HEK293 (cell line): Measurements from ENCODE around the gene VPS9D1.

ENCODE experiments used
- CTCF ChIA-PET: fragments of 350-600 bp; formaldehyde crosslinking; extraction: SDS; loops from one replicate; lab custom pipeline; 2021; ENCODE audit warnings: antibody characterized with exemption; lab: Yijun Ruan, JAX
- POLR2A ChIA-PET: fragments of 300-600 bp; formaldehyde crosslinking; extraction: SDS; loops from one replicate; lab custom pipeline; 2020; ENCODE audit warnings: antibody characterized with exemption, inconsistent platforms; lab: Yijun Ruan, JAX
- H3K27ac ChIP-seq: fragments of 200-500 bp; sonication (Bioruptor generic); 2 replicates; pipeline ENCODE4 v1.5.1; 2014; ENCODE audit warnings: low read depth, low read length, control low read depth, inconsistent platforms; ENCODE audit errors: extremely low read depth
- H3K36me3 ChIP-seq, 2 experiments: fragments of 200-500 bp in 1 of 2; sonication (Bioruptor generic) in 1 of 2; 1 replicate in 1 of 2; 2 replicates in 1 of 2; pipeline ENCODE4 v1.5.1; 2014 to 2017; ENCODE audit warnings: inconsistent platforms in 2 of 2, low read length in 2 of 2; ENCODE audit not compliant: control insufficient read depth in 2 of 2, insufficient read depth in 1 of 2
- H3K4me1 ChIP-seq: fragments of 200-500 bp; sonication (Bioruptor generic); 2 replicates; pipeline ENCODE4 v1.5.1; 2014; ENCODE audit warnings: mild to moderate bottlenecking, low read length, inconsistent platforms; ENCODE audit not compliant: control insufficient read depth, insufficient read depth
- H3K4me3 ChIP-seq: 2 replicates; pipeline ENCODE4 v1.5.1; 2011; ENCODE audit warnings: low read depth, mild to moderate bottlenecking, control low read depth, low read length, moderate library complexity
- H3K9me3 ChIP-seq: fragments of 200-500 bp; sonication (Bioruptor generic); 2 replicates; pipeline ENCODE4 v1.5.1; 2014; ENCODE audit warnings: low read depth, low read length, inconsistent platforms; ENCODE audit not compliant: control insufficient read depth, insufficient read depth
- BCL11A ChIP-seq: fragments of 450-650 bp; formaldehyde crosslinking; IDR thresholded peaks from 2 replicates; pipeline ENCODE4 v1.5.1; 2016; ENCODE audit warnings: low read depth, missing biosample characterization, missing genetic modification characterization
- GLI2 ChIP-seq: fragments of 450-650 bp; formaldehyde crosslinking; IDR thresholded peaks from 2 replicates; pipeline ENCODE4; 2017; ENCODE audit warnings: missing biosample characterization, missing genetic modification characterization, low read depth, borderline replicate concordance
- GLIS1 ChIP-seq: fragments of 450-650 bp; formaldehyde crosslinking; IDR thresholded peaks from 2 replicates; pipeline ENCODE4 v1.5.1; 2016; ENCODE audit warnings: missing biosample characterization, missing genetic modification characterization
- HOXA7 ChIP-seq: sonication (generic); formaldehyde crosslinking; IDR thresholded peaks from 2 replicates; pipeline ENCODE4 v1.8.1; 2022; ENCODE audit warnings: missing genetic modification reagents, borderline replicate concordance
- KLF1 ChIP-seq: fragments of 450-650 bp; formaldehyde crosslinking; IDR thresholded peaks from 2 replicates; pipeline ENCODE4 v1.5.1; 2016; ENCODE audit warnings: missing biosample characterization, missing genetic modification characterization
- SALL2 ChIP-seq: fragments of 450-650 bp; formaldehyde crosslinking; IDR thresholded peaks from 2 replicates; pipeline ENCODE4 v1.5.0; 2017; ENCODE audit warnings: missing biosample characterization, mild to moderate bottlenecking, missing genetic modification characterization, borderline replicate concordance
- SP2 ChIP-seq: fragments of 450-650 bp; formaldehyde crosslinking; IDR thresholded peaks from 2 replicates; pipeline ENCODE4 v1.5.1; 2016; ENCODE audit warnings: missing biosample characterization, missing genetic modification characterization
- ZBTB21 ChIP-seq: fragments of 450-650 bp; formaldehyde crosslinking; IDR thresholded peaks from 2 replicates; pipeline ENCODE4 v1.5.1; 2017; ENCODE audit warnings: missing biosample characterization, missing genetic modification characterization
- ZFHX2 ChIP-seq: fragments of 450-650 bp; formaldehyde crosslinking; conservative IDR thresholded peaks from 2 replicates; pipeline ENCODE4 v1.5.1; 2016; ENCODE audit warnings: missing biosample characterization, missing genetic modification characterization
- ZFP69B ChIP-seq: fragments of 450-650 bp; formaldehyde crosslinking; IDR thresholded peaks from 2 replicates; pipeline ENCODE4 v1.5.1; 2016; ENCODE audit warnings: missing biosample characterization, missing genetic modification characterization
- ZNF138 ChIP-seq: fragments of 450-650 bp; formaldehyde crosslinking; IDR thresholded peaks from 2 replicates; pipeline ENCODE4 v1.5.1; 2016; ENCODE audit warnings: missing biosample characterization, missing genetic modification characterization, borderline replicate concordance
- ZNF155 ChIP-seq: fragments of 450-650 bp; formaldehyde crosslinking; IDR thresholded peaks from 2 replicates; pipeline ENCODE4 v1.5.1; 2016; ENCODE audit warnings: missing biosample characterization, missing genetic modification characterization
- ZNF174 ChIP-seq: fragments of 450-650 bp; formaldehyde crosslinking; IDR thresholded peaks from 2 replicates; pipeline ENCODE4 v1.5.0; 2017; ENCODE audit warnings: missing biosample characterization, mild to moderate bottlenecking, missing genetic modification characterization
- ZNF2 ChIP-seq: fragments of 450-650 bp; formaldehyde crosslinking; IDR thresholded peaks from 2 replicates; pipeline ENCODE4 v1.5.1; 2016; ENCODE audit warnings: missing biosample characterization, missing genetic modification characterization
- ZNF214 ChIP-seq: fragments of 450-650 bp; formaldehyde crosslinking; IDR thresholded peaks from 2 replicates; pipeline ENCODE4 v1.5.1; 2017; ENCODE audit warnings: missing biosample characterization, mild to moderate bottlenecking, missing genetic modification characterization, borderline replicate concordance
- ZNF354C ChIP-seq: fragments of 450-650 bp; formaldehyde crosslinking; IDR thresholded peaks from 2 replicates; pipeline ENCODE4 v1.5.1; 2016; ENCODE audit warnings: missing biosample characterization, missing genetic modification characterization, low read depth, borderline replicate concordance
- ZNF521 ChIP-seq: fragments of 450-650 bp; formaldehyde crosslinking; IDR thresholded peaks from 2 replicates; pipeline ENCODE4 v1.5.1; 2017; ENCODE audit warnings: missing biosample characterization, mild to moderate bottlenecking, missing genetic modification characterization
- ZNF530 ChIP-seq: fragments of 450-650 bp; formaldehyde crosslinking; IDR thresholded peaks from 2 replicates; pipeline ENCODE4 v1.5.1; 2016; ENCODE audit warnings: low read depth, missing biosample characterization, missing genetic modification characterization
- ZNF544 ChIP-seq: fragments of 450-650 bp; formaldehyde crosslinking; IDR thresholded peaks from 2 replicates; pipeline ENCODE4 v1.5.0; 2017; ENCODE audit warnings: missing biosample characterization, missing genetic modification characterization
- ZNF621 ChIP-seq: fragments of 450-650 bp; formaldehyde crosslinking; IDR thresholded peaks from 2 replicates; pipeline ENCODE4 v1.5.1; 2017; ENCODE audit warnings: missing biosample characterization, missing genetic modification characterization
- ZNF837 ChIP-seq: fragments of 450-650 bp; formaldehyde crosslinking; IDR thresholded peaks from 2 replicates; pipeline ENCODE4 v1.5.1; 2016; ENCODE audit warnings: missing biosample characterization, missing genetic modification characterization
- ZSCAN30 ChIP-seq: fragments of 450-650 bp; IDR thresholded peaks from 2 replicates; pipeline ENCODE4 v1.5.1; 2018; ENCODE audit warnings: missing biosample characterization, mild to moderate bottlenecking, missing genetic modification characterization, moderate library complexity
- TF ChIP-seq, protein P1 (sequence below): fragments of 450-650 bp; formaldehyde crosslinking; IDR thresholded peaks from 2 replicates; pipeline ENCODE4 v1.5.1; 2016; ENCODE audit warnings: missing biosample characterization, missing genetic modification characterization
- TF ChIP-seq, protein P2 (sequence below): fragments of 450-650 bp; formaldehyde crosslinking; optimal IDR thresholded peaks from 2 replicates; pipeline ENCODE3; 2016; ENCODE audit warnings: missing biosample characterization, mild to moderate bottlenecking, missing genetic modification characterization
- TF ChIP-seq, protein P3 (sequence below): fragments of 450-650 bp; formaldehyde crosslinking; IDR thresholded peaks from 2 replicates; pipeline ENCODE4 v1.5.1; 2017; ENCODE audit warnings: missing biosample characterization, mild to moderate bottlenecking, missing genetic modification characterization, moderate library complexity

The VPS9D1 gene

DNA sequence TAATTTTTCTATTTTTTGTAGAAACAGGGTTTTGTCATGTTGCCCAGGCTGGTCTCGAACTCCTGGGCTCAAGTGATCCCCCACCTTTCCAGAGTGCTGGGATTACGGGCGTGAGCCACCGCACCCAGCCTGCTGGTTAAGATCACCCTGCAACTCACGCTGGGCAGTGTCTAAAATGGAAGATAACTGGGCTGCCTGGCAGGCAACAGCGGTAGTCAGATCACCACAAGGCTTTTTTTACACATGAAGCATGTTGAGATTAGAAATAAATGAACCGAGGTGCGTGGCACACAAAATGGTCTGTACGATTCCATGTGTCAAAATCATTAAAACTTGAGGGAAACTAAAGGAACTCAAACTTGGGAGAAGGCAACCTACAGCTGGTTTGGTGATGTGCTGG is 27.4 kb upstream of the VPS9D1 start:
- CTCF ChIA-PET = interaction anchor here (1.0 kb wide), 1 partner anchor 9 kb away, joined by 3 read pairs; no protein-coding TSS in a partner anchor
- Histone ChIP-seq H3K4me3 (no peak overlapping the region), H3K9me3 (no peaks in the 10 kb centered on the region), H3K27ac (no peak overlapping the region), H3K36me3 (peaks cover 41 to 96% of the 10 kb centered on the region in 2 experiments; a peak in 2 of 3 replicates), H3K4me1 (no peaks in the 10 kb centered on the region)
- POLR2A ChIA-PET = no interaction called here
- TF ChIP-seq ZNF174 (tag by site-specific recombination) = no peak
- no peak for TF ChIP-seq ZFHX2 (tag by site-specific recombination)
- TF ChIP-seq ZSCAN30 (tag by site-specific recombination) = no peak
- no peak for TF ChIP-seq ZNF837
- no peak for TF ChIP-seq ZNF354C (tag by site-specific recombination)
- TF ChIP-seq, all 188 proteins: peak for 0

DNA sequence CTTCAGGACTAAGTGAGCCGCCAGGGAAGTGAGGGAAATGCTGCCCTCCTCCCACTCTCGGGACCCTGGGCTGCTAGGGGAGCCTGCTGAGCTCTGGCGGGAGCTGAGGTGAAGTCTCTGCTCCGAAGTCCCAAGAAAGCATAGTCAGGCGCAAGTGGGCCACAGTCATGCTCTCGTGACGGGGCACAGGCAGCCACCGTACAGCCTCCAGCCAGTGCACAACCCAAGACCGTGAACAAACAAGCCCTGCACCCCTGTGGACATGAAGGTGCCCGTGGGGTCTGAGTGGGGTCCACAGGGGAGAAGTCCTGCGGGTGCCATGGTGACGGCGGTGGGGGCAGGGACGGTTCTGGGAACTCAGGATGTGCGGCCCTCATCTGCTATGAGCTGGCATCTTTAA is 25.3 kb upstream of the VPS9D1 start:
- no peaks in the 10 kb centered on the region for H3K4me1 ChIP-seq
- no peak overlapping the region for H3K4me3 ChIP-seq
- no peak overlapping the region for H3K27ac ChIP-seq
- CTCF ChIA-PET = no interaction called here
- POLR2A ChIA-PET = no interaction called here
- TF ChIP-seq BCL11A = no peak
- TF ChIP-seq GLI2 (tag by site-specific recombination) = no peak
- no peak for TF ChIP-seq SALL2
- TF ChIP-seq ZNF2 = no peak
- no peak for TF ChIP-seq ZNF544 (tag by site-specific recombination)
- no peak for TF ChIP-seq ZNF214 (tag by site-specific recombination)
- TF ChIP-seq, protein P1, sequence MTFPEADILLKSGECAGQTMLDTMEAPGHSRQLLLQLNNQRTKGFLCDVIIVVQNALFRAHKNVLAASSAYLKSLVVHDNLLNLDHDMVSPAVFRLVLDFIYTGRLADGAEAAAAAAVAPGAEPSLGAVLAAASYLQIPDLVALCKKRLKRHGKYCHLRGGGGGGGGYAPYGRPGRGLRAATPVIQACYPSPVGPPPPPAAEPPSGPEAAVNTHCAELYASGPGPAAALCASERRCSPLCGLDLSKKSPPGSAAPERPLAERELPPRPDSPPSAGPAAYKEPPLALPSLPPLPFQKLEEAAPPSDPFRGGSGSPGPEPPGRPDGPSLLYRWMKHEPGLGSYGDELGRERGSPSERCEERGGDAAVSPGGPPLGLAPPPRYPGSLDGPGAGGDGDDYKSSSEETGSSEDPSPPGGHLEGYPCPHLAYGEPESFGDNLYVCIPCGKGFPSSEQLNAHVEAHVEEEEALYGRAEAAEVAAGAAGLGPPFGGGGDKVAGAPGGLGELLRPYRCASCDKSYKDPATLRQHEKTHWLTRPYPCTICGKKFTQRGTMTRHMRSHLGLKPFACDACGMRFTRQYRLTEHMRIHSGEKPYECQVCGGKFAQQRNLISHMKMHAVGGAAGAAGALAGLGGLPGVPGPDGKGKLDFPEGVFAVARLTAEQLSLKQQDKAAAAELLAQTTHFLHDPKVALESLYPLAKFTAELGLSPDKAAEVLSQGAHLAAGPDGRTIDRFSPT (tag by site-specific recombination) = no peak
- TF ChIP-seq ZNF530 = no peak
- TF ChIP-seq, protein P2, sequence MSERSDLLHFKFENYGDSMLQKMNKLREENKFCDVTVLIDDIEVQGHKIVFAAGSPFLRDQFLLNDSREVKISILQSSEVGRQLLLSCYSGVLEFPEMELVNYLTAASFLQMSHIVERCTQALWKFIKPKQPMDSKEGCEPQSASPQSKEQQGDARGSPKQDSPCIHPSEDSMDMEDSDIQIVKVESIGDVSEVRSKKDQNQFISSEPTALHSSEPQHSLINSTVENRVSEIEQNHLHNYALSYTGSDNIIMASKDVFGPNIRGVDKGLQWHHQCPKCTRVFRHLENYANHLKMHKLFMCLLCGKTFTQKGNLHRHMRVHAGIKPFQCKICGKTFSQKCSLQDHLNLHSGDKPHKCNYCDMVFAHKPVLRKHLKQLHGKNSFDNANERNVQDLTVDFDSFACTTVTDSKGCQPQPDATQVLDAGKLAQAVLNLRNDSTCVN (tag by site-specific recombination) = no peak
- TF ChIP-seq ZBTB21 (tag by site-specific recombination) = no peak
- no peak for TF ChIP-seq ZNF621 (tag by site-specific recombination)
- no peak for TF ChIP-seq ZNF155 (tag by site-specific recombination)
- no peak for TF ChIP-seq ZFP69B (tag by site-specific recombination)
- H3K36me3 ChIP-seq = peaks cover 46 to 95% of the 10 kb centered on the region in 2 experiments; a peak in 2 of 3 replicates
- H3K9me3 ChIP-seq = no peaks in the 10 kb centered on the region

DNA sequence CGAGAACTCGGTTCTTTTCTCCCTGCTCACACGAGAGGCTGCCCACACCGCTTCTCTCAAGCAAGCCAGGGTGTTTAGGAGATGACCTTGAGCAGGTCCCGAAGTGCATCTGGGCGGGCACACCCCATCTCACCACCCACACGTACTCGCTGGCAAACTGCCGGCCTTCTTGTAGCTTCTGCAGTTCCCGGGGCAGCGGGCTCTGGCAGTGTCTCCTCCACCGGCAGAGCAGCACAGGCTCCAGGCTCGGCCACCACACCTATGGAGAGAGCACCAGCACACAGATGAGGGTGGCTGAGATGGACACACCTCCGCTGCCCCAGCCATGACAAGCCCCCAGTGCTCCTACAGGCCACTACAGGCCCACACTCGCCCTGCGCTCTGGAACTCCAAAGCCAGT is 24.1 kb upstream of the VPS9D1 start:
- ChIA-PET CTCF (interaction anchor here (1.9 kb wide), 1 partner anchor 39 kb away, joined by 6 read pairs; no protein-coding TSS in a partner anchor), POLR2A (no interaction called here)

More for the DNA sequence above, 24.1 kb upstream of the VPS9D1 start:
- peaks cover 45 to 96% of the 10 kb centered on the region in 2 experiments; a peak in 2 of 3 replicates for H3K36me3 ChIP-seq
- H3K9me3 ChIP-seq = no peaks in the 10 kb centered on the region
- TF ChIP-seq ZNF138 (tag by site-specific recombination) (no peak), GLI2 (tag by site-specific recombination) (no peak), SP2 (tag by site-specific recombination) (no peak), KLF1 (no peak), HOXA7 (CRISPR knock-in tag) (no peak), ZNF521 (tag by site-specific recombination) (no peak), GLIS1 (tag by site-specific recombination) (no peak)
- TF ChIP-seq, protein P3, sequence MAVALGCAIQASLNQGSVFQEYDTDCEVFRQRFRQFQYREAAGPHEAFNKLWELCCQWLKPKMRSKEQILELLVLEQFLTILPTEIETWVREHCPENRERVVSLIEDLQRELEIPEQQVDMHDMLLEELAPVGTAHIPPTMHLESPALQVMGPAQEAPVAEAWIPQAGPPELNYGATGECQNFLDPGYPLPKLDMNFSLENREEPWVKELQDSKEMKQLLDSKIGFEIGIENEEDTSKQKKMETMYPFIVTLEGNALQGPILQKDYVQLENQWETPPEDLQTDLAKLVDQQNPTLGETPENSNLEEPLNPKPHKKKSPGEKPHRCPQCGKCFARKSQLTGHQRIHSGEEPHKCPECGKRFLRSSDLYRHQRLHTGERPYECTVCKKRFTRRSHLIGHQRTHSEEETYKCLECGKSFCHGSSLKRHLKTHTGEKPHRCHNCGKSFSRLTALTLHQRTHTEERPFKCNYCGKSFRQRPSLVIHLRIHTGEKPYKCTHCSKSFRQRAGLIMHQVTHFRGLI (tag by site-specific recombination) = no peak
- TF ChIP-seq, protein P1 (tag by site-specific recombination) = no peak
- H3K27ac ChIP-seq = no peak overlapping the region
- no peak overlapping the region for H3K4me3 ChIP-seq
- no peaks in the 10 kb centered on the region for H3K4me1 ChIP-seq
